RWPE2 (cell line): ENCODE results near the gene ZNF25.

ENCODE experiments used
- ATAC-seq: fragments of 200-7000 bp; cut with Tn5 transposase; 3 replicates; pipeline ENCODE4 v1.9.1; 2021; ENCODE audit warnings: low read depth
- DNase-seq: peaks from one replicate; pipeline ENCODE4 v3.0.0-alpha.2; 2020; ENCODE audit warnings: low spot score
- H3K27ac ChIP-seq: fragments of 450-650 bp; 2 replicates; pipeline ENCODE4 v1.5.1; 2017; ENCODE audit warnings: mild to moderate bottlenecking; ENCODE audit not compliant: poor library complexity, severe bottlenecking
- H3K27me3 ChIP-seq: fragments of 250-450 bp; sonication (Bioruptor Pico); 2 replicates; pipeline ENCODE4 v1.5.1; 2021; ENCODE audit warnings: mild to moderate bottlenecking, moderate library complexity; ENCODE audit not compliant: insufficient read depth, poor library complexity, severe bottlenecking
- H3K36me3 ChIP-seq: fragments of 250-450 bp; sonication (Bioruptor Pico); 2 replicates; pipeline ENCODE4 v1.5.1; 2020; ENCODE audit warnings: low read depth, mild to moderate bottlenecking, moderate library complexity
- H3K4me1 ChIP-seq: fragments of 250-450 bp; sonication (Bioruptor Pico); 2 replicates; pipeline ENCODE4 v1.5.1; 2021; ENCODE audit warnings: mild to moderate bottlenecking, moderate library complexity; ENCODE audit not compliant: insufficient read depth, poor library complexity, severe bottlenecking
- H3K4me3 ChIP-seq: fragments of 250-450 bp; sonication (Bioruptor Pico); 2 replicates; pipeline ENCODE4 v1.5.1; 2021; ENCODE audit warnings: mild to moderate bottlenecking, moderate library complexity; ENCODE audit not compliant: severe bottlenecking
- H3K9me3 ChIP-seq: fragments of 250-450 bp; sonication (Bioruptor Pico); 2 replicates; pipeline ENCODE4 v1.5.1; 2021; ENCODE audit warnings: mild to moderate bottlenecking, moderate library complexity; ENCODE audit not compliant: severe bottlenecking
- CTCF ChIP-seq: fragments of 450-650 bp; IDR thresholded peaks from one replicate; pipeline ENCODE4 v1.5.1; 2017; ENCODE audit warnings: mild to moderate bottlenecking, moderate library complexity; ENCODE audit not compliant: poor library complexity, severe bottlenecking

The ZNF25 gene

GRCh38 chr10:37965006-37965405 lies 11.4 kb downstream of the ZNF25 start:
- H3K4me1 ChIP-seq: no peaks in the 10 kb centered on the region
- no peak overlapping the region for H3K4me3 ChIP-seq
- H3K27me3 ChIP-seq: no peaks in the 10 kb centered on the region
- H3K27ac ChIP-seq: no peak overlapping the region
- no peaks in the 10 kb centered on the region for H3K9me3 ChIP-seq
- TF ChIP-seq CTCF: no peak
- no peaks in the 10 kb centered on the region for H3K36me3 ChIP-seq
- DNase-seq (no peak), ATAC-seq (no peak)

- ATAC-seq: no peak
- no peaks in the 10 kb centered on the region for H3K9me3 ChIP-seq
Measured at GRCh38 chr10:37960591-37961137, 15.8 kb downstream of the ZNF25 start.

GRCh38 chr10:37957841-37958240 lies 18.6 kb downstream of the ZNF25 start:
- Histone ChIP-seq H3K9me3 (no peaks in the 10 kb centered on the region), H3K36me3 (peaks cover 12% of the 10 kb centered on the region), H3K27ac (no peak overlapping the region), H3K27me3 (no peaks in the 10 kb centered on the region), H3K4me3 (no peak overlapping the region), H3K4me1 (no peaks in the 10 kb centered on the region)
- DNase-seq: no peak
- ATAC-seq: no peak
- TF ChIP-seq CTCF: no peak

More at GRCh38 chr10:37960591-37961137, 15.8 kb downstream of the ZNF25 start:
- Histone ChIP-seq H3K36me3 (peaks cover 7% of the 10 kb centered on the region; the same call in 1 of the 2 replicates), H3K4me3 (no peak overlapping the region), H3K27ac (no peak overlapping the region), H3K27me3 (no peaks in the 10 kb centered on the region), H3K4me1 (no peaks in the 10 kb centered on the region)
- no peak for DNase-seq
- TF ChIP-seq CTCF: no peak

- no peaks in the 10 kb centered on the region for H3K9me3 ChIP-seq
- no peaks in the 10 kb centered on the region for H3K4me1 ChIP-seq
- no peaks in the 10 kb centered on the region for H3K27me3 ChIP-seq
- no peak for ATAC-seq
- no peak overlapping the region for H3K27ac ChIP-seq
- DNase-seq: no peak
- no peak overlapping the region for H3K4me3 ChIP-seq
- TF ChIP-seq CTCF: no peak
- H3K36me3 ChIP-seq: peaks cover 12% of the 10 kb centered on the region
Measured at GRCh38 chr10:37952926-37953325, 23.5 kb downstream of the ZNF25 start.

GRCh38 chr10:37952043-37952755 lies 24.2 kb downstream of the ZNF25 start:
- H3K9me3 ChIP-seq: no peaks in the 10 kb centered on the region
- H3K36me3 ChIP-seq: peaks cover 12% of the 10 kb centered on the region
- H3K4me1 ChIP-seq: no peaks in the 10 kb centered on the region
- no peak overlapping the region for H3K4me3 ChIP-seq
- ATAC-seq (no peak), DNase-seq (no peak)
- no peak overlapping the region for H3K27ac ChIP-seq
- no peaks in the 10 kb centered on the region for H3K27me3 ChIP-seq
- no peak for TF ChIP-seq CTCF
